GM10266 (cell line): ENCODE data around the gene USP12.

Experiments
- DNase-seq: peaks from one replicate; pipeline ENCODE4 v3.0.0; 2012; ENCODE audit errors: extremely low spot score
- CTCF ChIP-seq: IDR thresholded peaks from 2 replicates; pipeline ENCODE4 v1.5.1; 2012; ENCODE audit warnings: mild to moderate bottlenecking, low read depth; ENCODE audit not compliant: control insufficient read depth, insufficient read depth; ENCODE audit errors: missing control alignments

The USP12 gene

GRCh38 chr13:27035892-27036235 is 135.7 kb downstream of the USP12 start:
- DNase-seq = no peak
- no peak for TF ChIP-seq CTCF

GRCh38 chr13:27034678-27035111 is 136.9 kb downstream of the USP12 start:
- TF ChIP-seq CTCF = no peak
- DNase-seq = no peak

GRCh38 chr13:27028683-27029480 is 142.7 kb downstream of the USP12 start:
- no peak for DNase-seq
- no peak for TF ChIP-seq CTCF

- no peak for DNase-seq
Observed at GRCh38 chr13:27027086-27027667, 144.4 kb downstream of the USP12 start.

GRCh38 chr13:27026396-27026795 is 145.2 kb downstream of the USP12 start:
- no peak for DNase-seq
- no peak for TF ChIP-seq CTCF

More at GRCh38 chr13:27027086-27027667, 144.4 kb downstream of the USP12 start:
- no peak for TF ChIP-seq CTCF

GRCh38 chr13:27024776-27025492 is 146.7 kb downstream of the USP12 start:
- TF ChIP-seq CTCF = no peak

More at GRCh38 chr13:27024776-27025492, 146.7 kb downstream of the USP12 start:
- DNase-seq = no peak
